Sigmoid colon (tissue), 7 donors: ENCODE measurements around the gene BANP. TPM values are rescaled to one million over a fixed set of nuclear protein-coding genes. Genes with fewer than 3 reads are reported as not detected.
"Not testable (repeated sequence)": the region's sequence is repeated elsewhere in the genome, so short reads cannot be mapped to it uniquely, and the experiment has no call there.

Source experiments
- DNase-seq: peaks from one replicate; pipeline ENCODE4 v3.0.0-alpha.2; 2019
- H3K27ac ChIP-seq, 4 donors: fragments of 200-600 bp; sonication (generic); one replicate each; pipeline ENCODE4 v1.5.1; 2016 to 2019; ENCODE audit warnings: mild to moderate bottlenecking in 1 of 4
- H3K27me3 ChIP-seq, 3 donors: fragments of 200-600 bp; sonication (generic); one replicate each; pipeline ENCODE4 v1.5.1; 2019; ENCODE audit warnings: mild to moderate bottlenecking in 1 of 3
- H3K36me3 ChIP-seq, 4 donors: fragments of 200-600 bp; sonication (generic); one replicate each; pipeline ENCODE4 v1.5.1; 2016 to 2019
- H3K4me1 ChIP-seq, 4 donors: fragments of 200-600 bp; sonication (generic); one replicate each; pipeline ENCODE4 v1.5.1; 2017 to 2019
- H3K4me3 ChIP-seq, 4 donors: fragments of 200-600 bp; sonication (generic); one replicate each; pipeline ENCODE4 v1.5.1; 2017 to 2019; ENCODE audit warnings: mild to moderate bottlenecking in 2 of 4, moderate library complexity in 1 of 4
- H3K9me3 ChIP-seq, 4 donors: fragments of 200-600 bp in 3 of 4; sonication (generic) in 3 of 4; one replicate each; pipeline versions ENCODE4 v1.5.1 to v1.6.1; 2013 to 2019
- EP300 ChIP-seq, 4 donors: sonication (generic); formaldehyde crosslinking; IDR thresholded peaks; one replicate each; pipeline ENCODE4 v1.6.1; 2017; ENCODE audit warnings: antibody characterized with exemption in 4 of 4
- POLR2A ChIP-seq, 2 donors: fragments of 450-650 bp; IDR thresholded peaks; one replicate each; pipeline ENCODE4 v1.6.1; 2016; ENCODE audit warnings: antibody characterized with exemption in 2 of 2, mild to moderate bottlenecking in 2 of 2, moderate library complexity in 2 of 2
- POLR2AphosphoS5 ChIP-seq, 4 donors: sonication (generic); formaldehyde crosslinking; IDR thresholded peaks; one replicate each; pipeline ENCODE4 v1.6.1; 2017; ENCODE audit warnings: antibody characterized with exemption in 4 of 4
- WGBS, 2 donors: extraction: QIAGEN DNeasy Blood & Tissue Kit; methylation state at CpG; one replicate each; pipeline ENCODE4 v1.1.7; 2013; 5-methylcytosine and 5-hydroxymethylcytosine counted together
- intact Hi-C: fragments of 100-400 bp; cut with DNase I; formaldehyde crosslinking; loops from one replicate; pipeline ENCODE4 v1.15.1; 2023
- polyA plus RNA-seq, 3 donors: library from polyadenylated mRNA; stranded (reverse); fragments of 200-250 nt; gene quantifications; one replicate each; pipeline ENCODE4 v1.2.3, GENCODE V29; 2013
- total RNA-seq, 4 donors: library from RNA; depleted of rRNA; stranded (reverse); fragments of >200 nt; gene quantifications; one replicate each; pipeline ENCODE4 v1.1.0, GENCODE V29; 2016
- TF ChIP-seq, protein P1 (sequence below), 4 experiments: fragments of 450-650 bp in 3 of 4; fragments of 200-600 bp in 1 of 4; IDR thresholded peaks; one replicate each; pipeline ENCODE4 v1.5.1; 2016 to 2019; ENCODE audit warnings: antibody characterized with exemption in 4 of 4, mild to moderate bottlenecking in 3 of 4, moderate library complexity in 2 of 4
- donor health status: healthy with polysubstance abuse.
- donor health status: Bipolar disorder and iron deficiency.
- donor health status: healthy.

Gene BANP
- total and polyA plus RNA-seq, 7 donors = 8.4 to 31.0 (median 17.4) TPM

DNA sequence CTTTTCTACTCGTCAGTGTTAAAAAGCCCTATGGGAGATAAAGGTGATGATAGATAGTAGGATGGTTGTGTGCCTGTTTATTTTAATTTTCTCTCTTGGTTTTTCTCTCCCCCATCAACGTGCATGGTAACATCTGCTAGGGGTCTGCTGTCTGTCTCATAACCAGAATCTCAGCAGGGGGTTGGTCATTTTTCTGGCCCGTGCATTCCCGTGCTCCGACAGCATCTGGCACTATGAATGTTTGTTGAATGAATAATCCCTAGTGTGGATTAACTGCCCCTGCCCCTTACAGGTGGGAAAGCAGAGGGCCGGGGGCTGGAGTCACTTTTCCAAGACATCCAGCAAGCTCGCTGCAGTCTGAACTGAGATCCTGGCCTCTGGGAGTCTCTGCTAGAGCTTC, 21.2 kb upstream of the BANP start:
- no peak overlapping the region for H3K27ac ChIP-seq
- H3K4me1 ChIP-seq = no peaks in the 10 kb centered on the region
- H3K36me3 ChIP-seq = no peaks in the 10 kb centered on the region
- H3K9me3 ChIP-seq = no peaks in the 10 kb centered on the region
- TF ChIP-seq POLR2AphosphoS5 (IDR thresholded peaks at IDR 0.05) (no peak), POLR2A (IDR thresholded peaks at IDR 0.05) (no peak), EP300 (IDR thresholded peaks at IDR 0.05) (no peak)
- TF ChIP-seq, protein P1, sequence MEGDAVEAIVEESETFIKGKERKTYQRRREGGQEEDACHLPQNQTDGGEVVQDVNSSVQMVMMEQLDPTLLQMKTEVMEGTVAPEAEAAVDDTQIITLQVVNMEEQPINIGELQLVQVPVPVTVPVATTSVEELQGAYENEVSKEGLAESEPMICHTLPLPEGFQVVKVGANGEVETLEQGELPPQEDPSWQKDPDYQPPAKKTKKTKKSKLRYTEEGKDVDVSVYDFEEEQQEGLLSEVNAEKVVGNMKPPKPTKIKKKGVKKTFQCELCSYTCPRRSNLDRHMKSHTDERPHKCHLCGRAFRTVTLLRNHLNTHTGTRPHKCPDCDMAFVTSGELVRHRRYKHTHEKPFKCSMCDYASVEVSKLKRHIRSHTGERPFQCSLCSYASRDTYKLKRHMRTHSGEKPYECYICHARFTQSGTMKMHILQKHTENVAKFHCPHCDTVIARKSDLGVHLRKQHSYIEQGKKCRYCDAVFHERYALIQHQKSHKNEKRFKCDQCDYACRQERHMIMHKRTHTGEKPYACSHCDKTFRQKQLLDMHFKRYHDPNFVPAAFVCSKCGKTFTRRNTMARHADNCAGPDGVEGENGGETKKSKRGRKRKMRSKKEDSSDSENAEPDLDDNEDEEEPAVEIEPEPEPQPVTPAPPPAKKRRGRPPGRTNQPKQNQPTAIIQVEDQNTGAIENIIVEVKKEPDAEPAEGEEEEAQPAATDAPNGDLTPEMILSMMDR (IDR thresholded peaks at IDR 0.05) = no peak
- no peak for DNase-seq
- intact Hi-C loops = no loop called here
- WGBS, 2 donors = 71 to 80% methylated on average over 7 of the region's 7 CpGs
- peaks cover 0 to 27% (median 0%) of the 10 kb centered on the region in 3 donors for H3K27me3 ChIP-seq
- no peak overlapping the region for H3K4me3 ChIP-seq

GRCh38 chr16:87930456-87930855, 20.8 kb upstream of the BANP start:
- 63 to 64% methylated on average over 11 of the region's 11 CpGs for WGBS, 2 donors
- H3K4me3 ChIP-seq = no peak overlapping the region

DNA sequence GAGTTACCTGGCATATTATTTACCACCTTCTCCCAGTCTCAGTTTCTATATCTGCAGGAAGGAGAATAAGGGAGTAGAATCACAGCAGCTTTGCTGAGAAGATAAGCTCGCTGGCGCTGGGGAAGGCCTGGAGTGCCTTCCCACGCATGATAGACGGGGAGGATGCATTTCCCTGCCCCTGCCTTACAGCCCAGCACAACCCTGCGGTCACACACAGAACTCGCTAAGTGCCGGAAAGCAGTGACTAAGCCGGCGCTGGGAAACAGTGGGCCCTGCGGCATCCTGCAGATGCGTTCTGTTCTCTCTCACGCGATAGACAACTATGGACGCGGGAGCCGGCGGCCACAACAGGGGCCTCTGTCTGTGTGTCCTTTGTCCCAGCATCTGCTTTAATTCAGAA, 19.7 kb upstream of the BANP start:
- WGBS, 2 donors = 89 to 93% methylated on average over 17 of the region's 17 CpGs
- intact Hi-C loops = no loop called here
- DNase-seq = no peak

More at GRCh38 chr16:87930456-87930855, 20.8 kb upstream of the BANP start:
- intact Hi-C loops = no loop called here
- Histone ChIP-seq H3K9me3 (no peaks in the 10 kb centered on the region), H3K36me3 (no peaks in the 10 kb centered on the region), H3K27ac (no peak overlapping the region), H3K4me1 (no peaks in the 10 kb centered on the region), H3K27me3 (peaks cover 0 to 23% (median 0%) of the 10 kb centered on the region in 3 donors)
- TF ChIP-seq POLR2A (IDR thresholded peaks at IDR 0.05) (no peak), POLR2AphosphoS5 (IDR thresholded peaks at IDR 0.05) (no peak), EP300 (IDR thresholded peaks at IDR 0.05) (no peak)
- TF ChIP-seq, protein P1 (IDR thresholded peaks at IDR 0.05) = no peak
- no peak for DNase-seq

GRCh38 chr16:87932475-87933139, 18.6 kb upstream of the BANP start:
- H3K27ac ChIP-seq, H3K36me3 ChIP-seq, H3K9me3 ChIP-seq, H3K4me3 ChIP-seq, H3K4me1 ChIP-seq, intact Hi-C loops, DNase-seq, H3K27me3 ChIP-seq: not testable (repeated sequence)
- 90 to 92% methylated on average over 17 of the region's 17 CpGs for WGBS, 2 donors

More for the DNA sequence above, 19.7 kb upstream of the BANP start:
- Histone ChIP-seq H3K36me3 (no peaks in the 10 kb centered on the region), H3K9me3 (no peaks in the 10 kb centered on the region), H3K4me3 (no peak overlapping the region), H3K27me3 (peaks cover 0 to 13% (median 0%) of the 10 kb centered on the region in 3 donors), H3K27ac (no peak overlapping the region), H3K4me1 (no peaks in the 10 kb centered on the region)
- TF ChIP-seq POLR2A (IDR thresholded peaks at IDR 0.05) (no peak), EP300 (IDR thresholded peaks at IDR 0.05) (no peak), POLR2AphosphoS5 (IDR thresholded peaks at IDR 0.05) (no peak)
- TF ChIP-seq, protein P1 (IDR thresholded peaks at IDR 0.05) = no peak

DNA sequence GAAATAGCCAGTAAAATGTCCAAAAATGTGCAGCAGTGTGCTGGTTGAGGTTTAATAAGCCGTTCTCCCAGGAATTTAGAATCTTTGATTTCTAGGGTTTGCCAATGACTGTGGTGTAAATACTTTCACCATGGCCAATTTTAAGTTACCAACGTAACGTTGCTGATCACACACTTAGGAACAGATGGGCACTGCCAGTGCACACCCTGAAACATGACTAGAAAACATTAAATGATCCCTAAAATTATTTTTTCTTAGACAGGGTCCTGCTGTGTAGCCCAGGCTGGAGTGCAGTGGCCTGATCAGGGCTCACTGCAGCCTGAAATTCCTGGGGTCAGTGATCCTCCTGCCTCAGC, 18.1 kb upstream of the BANP start:
- H3K9me3 ChIP-seq = no peaks in the 10 kb centered on the region
- 93% methylated on average over 3 of the region's 3 CpGs for WGBS, 2 donors
- TF ChIP-seq EP300 (IDR thresholded peaks at IDR 0.05) (no peak), POLR2AphosphoS5 (IDR thresholded peaks at IDR 0.05) (no peak), POLR2A (IDR thresholded peaks at IDR 0.05) (no peak)
- TF ChIP-seq, protein P1 (IDR thresholded peaks at IDR 0.05) = no peak
- peaks cover 0 to 9% (median 0%) of the 10 kb centered on the region in 3 donors for H3K27me3 ChIP-seq
- H3K4me1 ChIP-seq = no peaks in the 10 kb centered on the region
- DNase-seq = no peak
- H3K4me3 ChIP-seq = no peak overlapping the region
- H3K36me3 ChIP-seq = no peaks in the 10 kb centered on the region
- intact Hi-C loops = no loop called here
- no peak overlapping the region for H3K27ac ChIP-seq

DNA sequence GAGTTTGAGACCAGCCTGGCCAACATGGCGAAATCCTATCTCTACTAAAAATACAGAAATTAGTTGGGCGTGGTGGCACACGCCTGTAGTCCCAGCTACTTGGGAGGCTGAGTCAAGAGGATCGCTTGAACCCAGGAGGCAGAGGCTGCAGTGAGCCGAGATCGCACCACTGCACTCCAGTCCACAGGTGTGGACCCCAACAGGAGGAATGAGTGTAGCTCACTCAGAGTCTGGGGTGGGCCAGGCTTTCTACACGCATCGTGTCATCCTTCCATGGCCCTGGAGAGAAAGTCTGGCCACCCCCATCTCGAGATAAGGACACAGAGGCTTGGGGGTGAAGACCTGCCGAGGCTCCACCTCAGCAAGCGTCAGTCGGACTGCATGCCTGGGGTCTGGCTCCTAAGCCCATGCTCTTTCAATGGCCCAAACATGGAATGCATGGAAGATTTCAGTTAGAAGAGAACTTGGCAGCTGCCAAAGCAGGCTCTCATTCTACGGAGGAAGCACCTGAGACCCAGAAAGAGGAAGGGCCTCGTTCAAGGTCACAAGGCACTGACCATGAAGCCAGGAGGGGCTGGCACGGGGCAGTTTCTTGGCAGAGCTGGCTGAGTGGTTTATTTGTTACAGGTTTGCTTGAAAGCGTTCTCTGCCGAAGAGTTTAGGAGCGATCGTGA, 16.3 kb upstream of the BANP start:
- H3K27me3 ChIP-seq, H3K4me1 ChIP-seq, DNase-seq, H3K9me3 ChIP-seq, H3K4me3 ChIP-seq, H3K36me3 ChIP-seq, intact Hi-C loops, H3K27ac ChIP-seq: not testable (repeated sequence)
- WGBS, 2 donors = 83 to 87% methylated on average over 19 of the region's 19 CpGs

- 92 to 93% methylated on average over 14 of the region's 14 CpGs for WGBS, 2 donors
- H3K4me3 ChIP-seq, H3K4me1 ChIP-seq, intact Hi-C loops, H3K27me3 ChIP-seq, DNase-seq, H3K36me3 ChIP-seq, H3K27ac ChIP-seq, H3K9me3 ChIP-seq: not testable (repeated sequence)
Measured at GRCh38 chr16:87936016-87936374, 15.2 kb upstream of the BANP start.
